Neural cell (in vitro differentiated cells): ENCODE data around the gene BCAS4.

Source experiments
- CTCF ChIP-seq: fragments of 450-650 bp; IDR thresholded peaks from 2 replicates; pipeline ENCODE4 v1.5.1; 2014; ENCODE audit warnings: antibody characterized with exemption, mild to moderate bottlenecking, moderate library complexity; ENCODE audit not compliant: poor library complexity, severe bottlenecking
- EP300 ChIP-seq: fragments of 450-650 bp; conservative IDR thresholded peaks from 2 replicates; pipeline ENCODE4 v1.6.1; 2014; ENCODE audit warnings: antibody characterized with exemption, mild to moderate bottlenecking, moderate library complexity; ENCODE audit not compliant: poor library complexity, severe bottlenecking
- EZH2 ChIP-seq: fragments of 200-600, 300-800 bp; shearing (Covaris generic), sonication (generic); IDR thresholded peaks from 2 replicates; pipeline ENCODE4 v1.6.1; 2014; ENCODE audit warnings: antibody characterized with exemption, low read length, borderline replicate concordance, mild to moderate bottlenecking; ENCODE audit not compliant: insufficient read depth, poor library complexity, severe bottlenecking
- MXI1 ChIP-seq: fragments of 450-650 bp; conservative IDR thresholded peaks from 2 replicates; pipeline ENCODE4 v1.6.1; 2014; ENCODE audit warnings: antibody characterized with exemption, mild to moderate bottlenecking; ENCODE audit not compliant: poor library complexity, severe bottlenecking
- POLR2AphosphoS5 ChIP-seq: IDR thresholded peaks from 2 replicates; pipeline ENCODE4 v1.6.1; 2012
- RAD21 ChIP-seq: fragments of 450-650 bp; conservative IDR thresholded peaks from 2 replicates; pipeline ENCODE4 v1.6.1; 2014; ENCODE audit warnings: antibody characterized with exemption, mild to moderate bottlenecking, moderate library complexity
- REST ChIP-seq: IDR thresholded peaks from 2 replicates; pipeline ENCODE4 v1.6.1; 2012; ENCODE audit warnings: borderline replicate concordance
- SMC3 ChIP-seq: fragments of 450-650 bp; conservative IDR thresholded peaks from 2 replicates; pipeline ENCODE4 v1.6.1; 2014; ENCODE audit warnings: antibody characterized with exemption, mild to moderate bottlenecking, moderate library complexity; ENCODE audit not compliant: poor library complexity
- TAF1 ChIP-seq: IDR thresholded peaks from 2 replicates; pipeline ENCODE4 v1.6.1; 2012; ENCODE audit warnings: low read depth

GRCh38 chr20:50848846-50849673, 54.2 kb downstream of the BCAS4 start:
- TF ChIP-seq POLR2AphosphoS5 (no peak), CTCF (no peak), EP300 (no peak), SMC3 (no peak), EZH2 (no peak), RAD21 (no peak), REST (no peak), TAF1 (no peak), MXI1 (no peak)
